DOHH2 (cell line): ENCODE measurements around the gene GREB1.

Source experiments
- CTCF ChIP-seq: fragments of 200-600 bp; sonication (generic); IDR thresholded peaks from one replicate; pipeline ENCODE4 v1.5.1; 2014; ENCODE audit warnings: antibody characterized with exemption, mild to moderate bottlenecking, low read depth, low read length; ENCODE audit not compliant: poor library complexity, severe bottlenecking
- EZH2phosphoT487 ChIP-seq: fragments of 200-600 bp; sonication (generic); IDR thresholded peaks from 2 replicates; pipeline ENCODE4 v1.6.1; 2017; ENCODE audit warnings: borderline replicate concordance, mild to moderate bottlenecking, antibody characterized with exemption, low read length, moderate library complexity, mixed read lengths

- TF ChIP-seq CTCF (no peak), EZH2phosphoT487 (no peak)
Measured at GRCh38 chr2:11682590-11682915, 148.7 kb downstream of the GREB1 start.
